GM15510 (cell line): ENCODE data around the gene ATP8A1.

Experiments
- POLR2A ChIP-seq: IDR thresholded peaks from 3 replicates; pipeline ENCODE4 v1.6.1; 2011; ENCODE audit warnings: borderline replicate concordance; ENCODE audit not compliant: insufficient read length; ENCODE audit errors: extremely low read depth

Gene ATP8A1

GRCh38 chr4:42610941-42611340, 46.0 kb downstream of the ATP8A1 start:
- TF ChIP-seq POLR2A: no peak

- TF ChIP-seq POLR2A: no peak
Measured at GRCh38 chr4:42609051-42609450, 47.9 kb downstream of the ATP8A1 start.

- TF ChIP-seq POLR2A: no peak
Measured at GRCh38 chr4:42608551-42608950, 48.4 kb downstream of the ATP8A1 start.

- TF ChIP-seq POLR2A: no peak
Measured at GRCh38 chr4:42607011-42607726, 49.7 kb downstream of the ATP8A1 start.

GRCh38 chr4:42605264-42605663, 51.6 kb downstream of the ATP8A1 start:
- TF ChIP-seq POLR2A: no peak

GRCh38 chr4:42603862-42604261, 53.0 kb downstream of the ATP8A1 start:
- no peak for TF ChIP-seq POLR2A

GRCh38 chr4:42600578-42600977, 56.3 kb downstream of the ATP8A1 start:
- no peak for TF ChIP-seq POLR2A

GRCh38 chr4:42596918-42597317, 60.0 kb downstream of the ATP8A1 start:
- no peak for TF ChIP-seq POLR2A

- no peak for TF ChIP-seq POLR2A
Measured at GRCh38 chr4:42594888-42595287, 62.0 kb downstream of the ATP8A1 start.

- TF ChIP-seq POLR2A: no peak
Measured at GRCh38 chr4:42588909-42589308, 68.0 kb downstream of the ATP8A1 start.

GRCh38 chr4:42586775-42587174, 70.1 kb downstream of the ATP8A1 start:
- no peak for TF ChIP-seq POLR2A

- no peak for TF ChIP-seq POLR2A
Measured at GRCh38 chr4:42579903-42580302, 77.0 kb downstream of the ATP8A1 start.

GRCh38 chr4:42578187-42578586, 78.7 kb downstream of the ATP8A1 start:
- no peak for TF ChIP-seq POLR2A

GRCh38 chr4:42574870-42575430, 82.0 kb downstream of the ATP8A1 start:
- TF ChIP-seq POLR2A: no peak

- TF ChIP-seq POLR2A: no peak
Measured at GRCh38 chr4:42573249-42573648, 83.7 kb downstream of the ATP8A1 start.

- no peak for TF ChIP-seq POLR2A
Measured at GRCh38 chr4:42570221-42570620, 86.7 kb downstream of the ATP8A1 start.
